CMK (cell line): ENCODE data around the gene WDFY4.

Experiments used
- DNase-seq: peaks from one replicate; pipeline ENCODE4 v3.0.0-alpha.2; 2010; ENCODE audit warnings: low read depth

The WDFY4 gene

DNA sequence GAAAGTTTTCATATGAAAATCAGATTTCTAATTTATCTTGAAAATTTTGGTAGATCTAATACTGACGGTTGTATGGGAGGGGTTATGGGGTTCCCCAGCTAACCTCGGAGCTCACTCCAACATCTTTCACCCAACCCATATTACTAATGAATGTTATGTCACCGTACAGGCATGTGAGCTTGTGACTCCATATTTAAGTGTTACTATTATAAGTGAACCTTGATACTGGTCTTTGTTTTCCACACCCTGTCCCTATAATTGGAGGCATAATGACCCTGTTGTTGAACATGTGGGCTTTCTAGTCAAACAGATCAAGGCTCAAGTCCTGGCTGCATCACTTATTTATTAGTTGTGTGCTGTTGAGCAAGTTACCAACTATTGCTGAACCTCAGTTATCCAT is 27.2 kb downstream of the WDFY4 start:
- no peak for DNase-seq

DNA sequence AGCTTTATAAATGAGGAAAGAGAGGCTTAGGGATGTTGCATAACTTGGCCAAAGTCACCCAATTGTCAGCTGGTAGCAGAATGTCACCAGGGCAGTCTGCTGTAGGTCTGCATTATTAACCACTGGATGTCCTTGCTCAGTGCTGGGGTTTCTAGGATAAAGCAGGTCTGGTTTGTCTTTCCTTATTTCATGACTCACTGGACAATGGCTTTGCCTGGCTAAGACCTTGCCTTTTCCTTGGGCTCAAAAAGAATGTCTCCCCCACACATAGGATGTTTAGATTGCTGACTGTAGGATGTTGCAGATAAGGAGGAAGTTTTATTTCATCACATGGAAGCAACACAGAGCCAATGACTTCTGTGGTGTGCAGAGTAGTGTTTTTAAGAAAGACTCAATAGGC is 29.4 kb downstream of the WDFY4 start:
- DNase-seq, result no peak

DNA sequence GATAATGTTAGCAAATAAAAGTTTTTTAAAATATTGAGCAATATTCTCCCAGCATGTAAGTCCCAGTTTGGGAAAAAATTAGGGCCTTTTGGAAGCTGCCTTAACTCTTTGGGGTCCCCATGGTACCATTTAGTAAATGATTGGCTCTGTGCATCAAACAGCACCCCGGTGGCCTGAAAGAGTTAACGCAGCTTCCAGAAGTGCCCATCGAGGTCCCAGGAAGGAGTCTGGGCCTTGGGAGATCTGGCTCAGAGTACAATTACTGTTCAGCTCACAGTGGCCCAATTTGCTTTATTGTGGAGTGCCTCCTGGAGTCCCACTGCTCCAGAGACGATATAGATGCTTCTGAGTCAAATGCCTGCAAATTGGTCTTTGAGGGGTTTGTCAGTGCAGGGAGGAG is 31.7 kb downstream of the WDFY4 start:
- DNase-seq, result no peak

DNA sequence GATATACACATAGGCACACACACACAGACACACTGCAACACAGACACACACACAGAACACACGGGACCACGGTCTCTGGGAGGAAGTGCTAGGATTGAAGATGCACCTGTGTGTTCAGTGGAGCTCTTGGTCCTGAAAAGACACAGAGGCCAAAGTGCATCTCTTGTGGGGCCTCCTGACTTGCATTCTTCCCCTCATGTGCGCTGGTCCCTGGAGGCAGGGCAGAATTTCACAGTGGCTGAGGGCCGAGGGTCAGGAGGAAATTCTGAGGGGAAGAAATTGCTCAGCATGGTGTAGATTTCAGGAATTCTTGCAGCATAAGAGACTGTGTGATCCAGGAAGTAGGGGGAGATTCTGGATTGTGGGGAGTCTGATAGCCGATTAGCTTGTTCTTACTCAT is 35.9 kb downstream of the WDFY4 start:
- no peak for DNase-seq

DNA sequence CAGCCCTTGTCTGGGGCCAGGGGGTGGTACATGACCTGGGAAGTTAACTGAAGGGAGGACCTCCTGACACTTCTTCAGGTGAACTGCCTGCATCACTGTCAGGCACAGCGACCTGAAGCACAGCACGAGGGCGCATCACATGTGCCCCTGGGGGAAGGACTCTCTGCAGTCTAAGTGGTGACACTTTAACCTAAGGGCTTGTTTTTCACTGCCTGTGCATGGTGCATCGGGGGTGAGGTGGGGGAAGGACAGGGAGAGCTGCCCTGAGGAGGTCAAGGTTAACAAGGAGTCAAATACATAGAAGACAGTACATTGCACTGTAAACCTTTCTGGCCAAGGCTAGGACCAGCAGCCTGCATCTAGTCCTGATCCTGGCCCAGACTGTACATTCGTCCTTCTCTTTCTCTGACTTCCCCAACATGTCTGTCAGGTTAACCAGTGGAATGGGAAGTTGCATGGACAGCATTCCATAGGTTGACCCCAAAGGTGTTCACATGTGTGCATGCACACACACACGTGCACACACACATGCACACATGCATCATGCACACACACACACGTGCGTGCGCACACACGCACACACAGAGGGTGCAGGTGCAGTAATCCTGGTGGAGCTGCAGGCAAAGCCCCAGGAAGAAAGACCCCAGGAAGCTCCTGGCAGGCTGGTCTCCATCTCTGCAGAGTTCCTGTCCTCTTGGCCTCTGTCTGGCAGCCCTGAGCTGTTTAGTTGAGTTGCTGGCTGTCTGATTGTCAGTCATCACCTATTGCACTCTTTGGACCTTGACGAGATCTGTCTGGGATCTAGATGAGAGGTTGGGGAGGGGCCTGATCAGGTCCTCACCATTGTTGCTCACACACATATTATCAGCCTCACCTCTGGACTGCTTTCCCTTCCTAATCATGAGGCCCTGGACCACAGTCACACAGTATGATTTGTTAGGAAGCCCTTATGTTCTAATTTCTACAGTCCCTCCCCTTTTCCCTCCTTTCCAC is 37.8 kb downstream of the WDFY4 start:
- no peak for DNase-seq

DNA sequence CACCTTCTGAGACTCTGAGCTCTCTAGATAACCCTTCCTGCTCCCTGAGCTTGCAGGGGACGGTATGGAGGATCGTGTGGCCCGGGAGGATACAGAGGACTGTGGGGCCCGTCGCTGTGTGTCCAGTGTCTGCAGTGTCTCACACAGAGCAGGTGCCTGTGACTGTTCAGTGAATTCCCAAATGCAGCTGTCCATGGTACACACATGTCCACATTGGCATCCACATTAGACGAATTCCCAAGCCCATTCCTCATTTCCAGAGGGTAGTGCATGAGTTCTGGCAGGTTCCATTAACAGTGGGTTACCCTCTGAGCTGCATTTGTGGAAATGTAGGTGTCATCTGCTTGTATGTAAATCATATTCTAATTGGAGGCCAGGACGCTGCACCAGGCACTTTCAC is 39.5 kb downstream of the WDFY4 start:
- no peak for DNase-seq

DNA sequence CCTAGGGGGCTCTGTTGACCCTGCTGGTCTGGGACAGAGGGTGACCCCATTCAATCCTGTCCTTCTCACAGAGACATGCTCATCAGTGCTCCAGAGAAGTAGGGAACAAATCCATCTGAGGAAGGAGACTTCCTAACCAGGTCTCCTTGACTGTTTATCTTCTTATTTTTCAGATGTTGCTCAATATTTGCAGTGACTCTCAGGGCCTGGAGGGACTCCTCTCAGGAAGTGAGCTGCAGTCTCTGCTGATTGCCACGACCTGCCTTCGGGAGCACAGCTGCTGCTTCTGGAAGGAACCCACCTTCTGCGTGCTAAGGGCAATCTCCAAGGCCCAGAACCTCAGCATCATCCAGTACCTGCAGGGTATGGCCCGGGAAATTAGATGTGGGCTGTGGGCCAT is 41.0 kb downstream of the WDFY4 start:
- DNase-seq, result no peak

DNA sequence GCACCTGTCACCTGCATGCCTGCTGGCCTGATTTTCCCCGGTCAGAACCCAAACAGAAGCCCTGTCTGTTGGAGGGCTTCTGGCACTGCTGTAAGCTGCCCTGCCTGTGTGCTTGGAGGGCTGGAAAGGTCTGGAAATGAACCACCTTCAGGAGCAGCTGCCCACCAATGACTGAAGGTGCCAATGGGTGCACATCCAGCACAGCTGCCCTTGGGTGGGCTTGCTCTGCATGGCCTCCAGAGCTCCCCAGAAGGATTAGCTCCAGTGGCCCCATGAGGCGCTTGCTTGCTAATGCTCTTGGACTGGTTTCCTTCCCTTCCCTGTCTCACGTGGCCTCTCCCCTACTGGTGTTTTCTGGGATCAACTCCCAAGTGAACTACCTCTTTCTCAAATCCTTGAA is 43.2 kb downstream of the WDFY4 start:
- DNase-seq, result no peak

DNA sequence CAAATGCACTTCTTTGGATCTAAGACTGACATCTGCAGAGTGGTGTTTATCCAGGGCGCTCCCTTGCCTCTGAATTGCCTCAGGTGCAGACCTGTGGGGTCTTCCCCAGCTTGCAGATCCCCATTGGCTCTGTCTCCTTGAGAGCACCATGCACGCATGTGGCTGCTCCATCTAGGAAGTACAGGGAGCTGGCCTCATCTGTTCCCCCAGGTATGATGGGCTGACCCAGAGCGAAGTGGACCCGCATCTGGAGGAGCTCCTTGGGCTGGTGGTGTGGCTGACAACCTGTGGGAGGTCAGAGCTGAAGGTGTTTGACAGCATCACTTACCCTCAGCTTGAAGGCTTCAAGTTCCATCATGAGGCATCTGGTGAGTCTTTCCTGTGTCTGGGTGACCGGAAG is 44.5 kb downstream of the WDFY4 start:
- DNase-seq, result no peak

DNA sequence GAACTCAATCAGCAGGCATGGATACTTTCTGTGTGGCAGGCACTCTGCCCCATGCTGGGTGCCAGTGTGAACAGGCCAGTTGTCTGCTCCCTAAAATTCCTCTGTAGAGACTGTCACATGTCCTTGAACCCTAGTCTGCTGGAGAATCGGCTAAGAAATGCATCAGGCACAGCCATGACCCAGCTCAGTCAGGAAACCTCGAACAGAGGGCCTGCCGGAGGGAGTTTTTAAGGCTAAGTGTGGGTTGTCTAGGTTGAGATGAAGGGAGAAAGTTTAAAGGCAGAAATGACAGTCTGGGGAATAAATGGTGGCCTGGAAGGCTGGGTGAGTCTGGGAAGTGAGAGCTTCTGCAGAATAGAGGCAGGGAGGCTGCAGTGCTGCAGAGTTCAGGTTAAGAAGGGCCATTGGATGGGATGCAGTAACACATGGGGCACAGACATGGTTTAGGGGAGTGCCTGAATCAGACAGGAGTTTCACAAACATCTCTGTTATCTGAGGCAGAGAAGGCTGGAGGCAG is 45.3 kb downstream of the WDFY4 start:
- DNase-seq, result no peak

DNA sequence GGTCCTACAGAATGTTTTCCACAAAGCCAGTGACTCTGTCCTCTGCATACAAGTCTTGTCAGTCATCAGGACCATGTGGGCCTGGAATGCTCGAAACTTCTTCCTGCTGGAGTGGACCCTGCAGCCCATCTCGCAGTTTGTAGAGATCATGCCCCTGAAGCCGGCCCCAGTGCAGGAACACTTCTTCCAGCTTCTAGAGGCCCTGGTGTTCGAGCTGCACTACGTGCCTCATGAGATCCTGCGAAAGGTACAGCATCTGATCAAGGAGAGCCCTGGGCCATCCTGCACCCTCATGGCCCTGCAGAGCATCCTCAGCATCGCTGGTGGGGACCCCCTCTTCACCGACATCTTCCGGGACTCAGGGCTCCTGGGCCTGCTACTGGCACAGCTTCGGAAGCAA is 46.5 kb downstream of the WDFY4 start:
- no peak for DNase-seq

DNA sequence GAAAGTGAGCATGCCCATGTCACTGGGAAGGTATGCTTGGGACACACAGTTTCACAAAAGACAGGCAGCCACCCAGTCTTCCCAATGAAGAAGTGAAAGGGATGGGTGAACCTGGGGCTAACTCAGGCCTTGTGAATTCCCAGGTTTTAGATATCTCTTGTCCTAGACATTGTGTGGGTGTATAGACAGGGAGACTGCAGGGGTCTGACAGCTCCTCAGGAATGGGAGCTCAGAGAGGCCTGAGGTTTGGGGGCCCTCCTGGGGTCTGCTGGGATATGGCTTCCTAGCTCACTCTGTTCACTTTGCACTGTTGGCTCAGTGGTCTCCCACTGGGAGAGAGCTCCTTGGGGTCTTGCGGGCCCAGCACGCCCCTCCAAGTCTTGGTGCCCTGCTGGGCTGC is 47.0 kb downstream of the WDFY4 start:
- no peak for DNase-seq

DNA sequence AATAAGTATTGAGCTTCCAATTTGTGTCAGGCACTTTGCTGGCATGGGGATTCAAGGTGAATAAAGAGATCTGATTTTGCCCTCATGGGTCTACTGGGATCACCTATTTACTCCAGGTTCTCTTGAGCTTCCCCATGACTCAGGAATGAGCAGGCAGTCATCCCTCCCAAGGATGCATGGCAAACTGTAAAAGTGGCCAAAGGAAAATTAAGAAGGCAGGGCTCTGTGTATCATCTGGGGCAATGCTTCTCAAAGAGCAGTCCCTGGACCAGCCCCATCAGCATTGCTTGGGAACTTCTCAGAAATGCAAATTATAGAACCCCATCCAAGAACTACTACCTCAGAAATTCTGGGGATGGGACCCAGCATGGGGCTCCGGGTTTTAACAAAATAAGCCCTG is 48.7 kb downstream of the WDFY4 start:
- no peak for DNase-seq

DNA sequence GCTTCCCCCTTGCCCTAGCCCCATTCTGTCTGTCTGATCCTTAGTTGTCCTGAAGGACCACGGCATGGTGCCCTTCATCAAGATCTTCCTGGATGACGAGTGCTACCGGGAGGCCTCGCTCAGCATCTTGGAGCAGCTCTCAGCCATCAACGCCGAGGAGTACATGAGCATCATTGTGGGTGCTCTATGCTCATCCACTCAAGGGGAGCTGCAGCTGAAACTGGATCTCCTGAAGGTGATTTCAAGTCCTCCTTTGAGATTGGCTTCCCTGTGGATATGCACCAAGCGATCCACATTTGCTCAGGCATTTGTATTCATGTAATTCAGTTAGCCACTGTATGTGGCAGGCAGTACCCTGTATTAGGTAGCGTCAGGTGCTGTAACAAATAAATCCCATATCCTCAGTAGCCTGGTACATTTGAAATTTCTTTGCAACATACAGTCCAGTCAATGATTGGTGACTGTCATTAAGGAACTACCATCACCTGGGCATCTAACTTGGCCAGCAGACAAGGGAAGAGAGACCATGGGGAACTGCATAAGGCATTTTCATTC is 51.2 kb downstream of the WDFY4 start:
- DNase-seq, result no peak

DNA sequence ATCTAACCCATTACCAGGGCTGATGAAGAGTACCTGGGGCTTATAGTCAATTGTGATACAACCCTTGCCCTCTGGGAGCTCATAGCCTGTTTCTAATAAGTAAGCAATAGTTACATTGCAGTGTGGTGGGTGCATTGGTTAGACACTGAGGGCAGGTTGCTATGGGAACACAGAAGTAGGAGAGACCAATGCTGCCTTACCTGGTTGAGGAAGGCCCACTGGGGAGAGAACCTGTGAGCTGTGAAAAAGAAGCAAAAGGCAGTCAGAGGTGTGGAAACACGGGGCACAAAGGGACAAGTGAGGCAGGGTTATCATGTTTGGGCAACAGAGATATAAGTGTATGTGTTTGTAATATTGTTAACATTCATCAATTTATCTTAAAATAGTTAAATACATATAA is 51.9 kb downstream of the WDFY4 start:
- no peak for DNase-seq

DNA sequence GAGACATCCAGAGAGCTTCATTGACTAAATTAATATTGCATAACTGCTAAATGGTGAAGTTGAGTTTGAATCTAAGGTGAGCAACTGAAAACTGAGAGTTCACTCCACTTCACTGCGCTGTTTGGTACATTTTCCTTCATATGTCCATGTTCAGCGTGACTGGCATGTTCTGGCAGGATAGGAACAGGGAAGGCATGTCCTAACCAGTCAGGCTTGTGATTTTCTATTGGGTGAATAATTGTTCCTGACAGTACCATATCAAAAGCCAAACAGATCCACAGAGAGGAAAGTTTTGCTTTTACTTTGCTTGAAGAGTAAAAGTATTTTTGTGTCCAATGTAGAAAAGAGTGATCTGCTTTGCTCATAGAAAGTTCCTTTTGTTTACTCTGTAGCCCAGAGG is 53.2 kb downstream of the WDFY4 start:
- DNase-seq, result no peak

DNA sequence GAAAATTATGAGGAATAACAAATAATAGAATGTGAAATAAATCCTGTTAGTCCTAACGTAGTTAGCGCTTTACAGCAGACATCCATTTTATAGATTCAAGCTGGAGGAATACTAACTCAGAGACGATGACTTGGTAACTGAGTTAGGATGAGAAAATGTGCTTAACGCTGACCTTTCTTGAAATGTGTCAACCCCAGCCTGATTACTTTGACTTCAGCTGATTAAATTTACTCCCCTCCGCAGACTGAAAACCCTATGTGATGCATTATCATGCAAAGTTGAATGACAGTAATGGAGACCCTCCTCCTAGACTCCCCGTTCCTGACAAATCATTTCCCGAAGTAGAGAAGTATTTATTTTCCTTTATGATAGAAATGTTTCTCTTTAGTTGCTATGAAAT is 54.5 kb downstream of the WDFY4 start:
- DNase-seq, result no peak

DNA sequence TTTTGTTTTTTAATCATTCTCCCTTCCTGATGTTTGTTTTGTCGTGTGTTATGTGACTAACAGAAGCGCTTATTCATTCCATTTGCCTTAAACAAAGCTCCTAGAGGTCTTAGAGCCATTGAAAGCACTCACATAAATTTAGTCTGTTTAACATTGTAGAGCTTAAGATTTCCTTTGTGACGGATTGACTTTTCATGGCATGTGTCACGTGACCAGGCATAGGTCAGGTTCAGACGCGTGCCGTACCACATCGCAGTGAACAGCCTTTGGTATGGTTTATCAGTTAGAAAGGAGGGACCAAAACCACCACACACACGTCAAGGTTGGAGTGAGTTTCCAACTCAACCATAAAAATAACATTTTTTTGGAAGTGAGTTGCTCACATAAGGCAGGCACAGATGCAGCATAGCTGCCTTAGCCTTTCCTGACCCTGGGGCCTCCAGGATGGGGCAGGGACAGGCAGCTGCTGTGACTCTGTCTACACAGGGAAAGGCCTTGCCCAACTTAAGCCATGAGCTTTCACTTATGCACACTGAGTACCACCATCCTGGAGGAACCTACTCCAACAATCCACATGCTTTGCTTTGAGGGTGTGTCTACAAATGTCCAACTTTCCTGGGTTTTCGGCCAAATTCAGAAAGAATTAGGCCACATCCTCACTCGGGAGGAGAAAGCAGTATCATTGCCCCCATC is 55.5 kb downstream of the WDFY4 start:
- DNase-seq, result no peak

DNA sequence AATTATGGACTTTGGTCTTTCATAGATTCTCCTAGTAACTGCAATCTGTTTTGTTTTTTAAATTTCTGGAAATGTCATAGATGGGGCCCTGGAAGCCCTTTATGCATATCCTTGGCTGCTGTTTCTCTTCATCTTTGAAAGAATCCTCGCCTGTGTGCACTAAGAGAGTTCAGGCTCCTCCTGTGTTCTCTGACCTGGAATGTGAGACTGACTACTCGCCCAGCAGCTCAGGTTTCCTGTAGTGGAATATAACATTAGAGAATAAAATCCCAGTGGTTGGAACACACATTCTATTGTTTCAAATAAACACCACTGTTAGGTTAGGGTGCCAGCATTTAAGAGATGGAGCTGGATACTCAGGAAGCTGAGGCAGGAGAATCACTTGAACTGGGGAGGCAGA is 56.3 kb downstream of the WDFY4 start:
- no peak for DNase-seq

DNA sequence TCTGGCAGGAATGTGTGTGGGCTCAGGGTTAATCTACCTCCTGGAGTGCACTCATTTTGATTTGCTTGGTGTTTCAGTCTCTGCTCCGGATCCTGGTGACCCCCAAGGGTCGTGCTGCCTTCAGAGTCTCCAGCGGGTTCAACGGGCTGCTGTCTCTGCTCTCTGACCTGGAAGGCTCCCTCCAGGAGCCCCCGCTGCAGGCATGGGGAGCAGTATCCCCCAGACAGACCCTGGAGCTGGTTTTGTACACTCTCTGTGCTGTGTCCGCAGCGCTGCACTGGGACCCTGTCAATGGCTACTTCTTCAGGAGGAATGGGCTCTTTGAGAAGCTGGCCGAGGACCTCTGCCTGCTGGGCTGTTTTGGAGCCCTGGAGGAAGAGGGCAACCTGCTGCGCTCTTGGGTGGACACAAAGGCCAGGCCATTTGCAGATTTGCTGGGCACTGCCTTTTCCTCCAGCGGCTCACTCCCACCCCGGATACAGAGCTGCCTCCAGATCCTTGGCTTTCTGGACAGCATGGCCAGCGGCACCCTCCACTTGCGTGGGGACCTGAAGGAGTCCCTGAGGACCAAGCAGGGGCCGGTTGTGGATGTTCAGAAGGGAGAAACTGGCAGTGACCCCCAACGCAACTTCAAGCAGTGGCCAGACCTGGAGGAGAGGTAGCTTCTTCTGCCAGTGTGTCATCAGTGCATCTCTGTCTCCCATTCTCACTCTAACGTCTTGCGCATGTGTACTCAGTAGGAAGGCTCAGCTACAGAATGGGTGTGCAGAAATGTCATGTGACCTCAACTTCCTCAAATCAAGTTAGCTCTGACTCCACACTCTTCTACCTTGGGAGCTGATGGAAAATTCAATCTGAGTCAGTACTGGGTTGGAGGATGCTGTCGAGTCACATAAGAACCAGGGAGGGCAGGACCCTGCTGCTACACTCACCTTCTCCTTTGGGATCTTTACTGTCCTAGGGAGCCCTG is 58.5 kb downstream of the WDFY4 start:
- DNase-seq, result no peak

DNA sequence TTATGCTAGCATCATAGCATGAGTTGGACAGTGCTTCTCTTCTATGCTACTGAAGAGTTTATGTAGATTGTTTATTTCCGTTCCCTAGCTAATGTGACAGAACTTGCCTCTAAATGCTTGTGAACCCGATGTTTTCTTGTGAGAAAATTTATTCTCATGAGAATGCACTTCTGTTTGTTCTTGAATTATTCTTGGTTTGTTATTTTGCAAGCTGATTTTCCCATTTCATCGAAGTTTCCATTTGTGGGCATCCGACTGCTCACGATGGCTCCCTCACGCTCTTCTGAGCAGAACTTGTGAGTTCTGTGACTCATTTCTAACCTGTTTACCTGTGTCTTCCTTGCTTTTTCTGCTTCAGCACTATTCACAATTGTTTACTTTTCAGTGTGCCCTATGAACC is 59.9 kb downstream of the WDFY4 start:
- no peak for DNase-seq
